WERI-Rb-1 (cell line): ENCODE measurements around the gene LITAF.

Experiments used
- DNase-seq: peaks from one replicate; pipeline ENCODE4 v3.0.0-alpha.2; 2020
- H3K27ac ChIP-seq: fragments of 250-450 bp; sonication (Bioruptor Pico); 2 replicates; pipeline ENCODE4 v1.5.1; 2020; ENCODE audit warnings: mild to moderate bottlenecking, moderate library complexity
- H3K27me3 ChIP-seq: fragments of 250-450 bp; sonication (Bioruptor Pico); 2 replicates; pipeline ENCODE4 v1.5.1; 2021; ENCODE audit warnings: mild to moderate bottlenecking, low read depth, moderate library complexity; ENCODE audit not compliant: insufficient read depth, severe bottlenecking
- H3K36me3 ChIP-seq: fragments of 250-450 bp; sonication (Bioruptor Pico); 2 replicates; pipeline ENCODE4 v1.5.1; 2020; ENCODE audit warnings: mild to moderate bottlenecking, moderate library complexity
- H3K4me3 ChIP-seq: 2 replicates; pipeline ENCODE4 v1.5.1; 2011; ENCODE audit warnings: low read depth, mild to moderate bottlenecking, control low read depth, low read length
- H3K9me3 ChIP-seq: fragments of 250-450 bp; sonication (Bioruptor Pico); 2 replicates; pipeline ENCODE4 v1.5.1; 2021; ENCODE audit warnings: mild to moderate bottlenecking, moderate library complexity; ENCODE audit not compliant: severe bottlenecking
- TF ChIP-seq, protein P1 (sequence below): IDR thresholded peaks from 2 replicates; pipeline ENCODE4 v1.5.1; 2011; ENCODE audit warnings: low read depth, mild to moderate bottlenecking, control low read depth, inconsistent platforms, low read length

LITAF gene

DNA sequence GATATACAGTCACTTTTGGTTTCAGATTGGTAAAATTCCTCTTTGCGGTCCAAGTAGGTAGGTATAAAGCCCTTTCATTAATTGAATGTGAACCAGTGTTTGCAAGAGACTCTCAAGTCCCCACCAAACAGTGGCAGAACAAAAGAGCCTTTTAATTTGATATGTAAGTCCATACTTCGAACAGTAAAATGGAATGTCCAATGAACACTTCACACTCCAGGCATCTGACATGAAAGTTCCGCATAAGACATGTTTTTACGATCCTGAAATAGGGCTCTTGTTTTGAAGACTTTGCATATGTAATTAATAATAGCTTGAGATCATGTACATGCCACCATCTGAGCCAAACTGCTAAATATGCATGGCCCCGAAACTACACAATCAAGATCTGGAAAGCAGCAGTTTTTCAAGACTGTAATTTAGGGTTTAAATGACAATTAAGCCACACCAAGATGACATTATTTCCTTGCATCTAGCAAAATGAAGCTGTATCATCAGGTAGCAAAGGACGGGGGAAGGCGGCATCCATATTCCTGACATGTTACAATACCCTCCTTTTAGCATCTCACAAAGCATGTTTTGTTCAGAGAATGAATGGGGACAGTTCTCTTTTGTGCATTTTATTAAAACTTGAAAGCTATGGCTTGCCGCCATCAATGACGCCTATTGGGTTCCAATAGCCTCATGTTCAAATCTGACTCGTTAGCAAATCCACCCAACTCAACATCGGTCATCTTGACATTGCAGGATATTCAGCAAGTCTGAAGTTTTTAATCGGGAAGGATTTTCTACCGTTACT is 39.4 kb downstream of the LITAF start:
- Histone ChIP-seq H3K27ac (no peak overlapping the region), H3K27me3 (no peaks in the 10 kb centered on the region), H3K9me3 (no peaks in the 10 kb centered on the region), H3K4me3 (no peak overlapping the region), H3K36me3 (peaks cover 20% of the 10 kb centered on the region)
- DNase-seq, result no peak
- TF ChIP-seq, protein P1, sequence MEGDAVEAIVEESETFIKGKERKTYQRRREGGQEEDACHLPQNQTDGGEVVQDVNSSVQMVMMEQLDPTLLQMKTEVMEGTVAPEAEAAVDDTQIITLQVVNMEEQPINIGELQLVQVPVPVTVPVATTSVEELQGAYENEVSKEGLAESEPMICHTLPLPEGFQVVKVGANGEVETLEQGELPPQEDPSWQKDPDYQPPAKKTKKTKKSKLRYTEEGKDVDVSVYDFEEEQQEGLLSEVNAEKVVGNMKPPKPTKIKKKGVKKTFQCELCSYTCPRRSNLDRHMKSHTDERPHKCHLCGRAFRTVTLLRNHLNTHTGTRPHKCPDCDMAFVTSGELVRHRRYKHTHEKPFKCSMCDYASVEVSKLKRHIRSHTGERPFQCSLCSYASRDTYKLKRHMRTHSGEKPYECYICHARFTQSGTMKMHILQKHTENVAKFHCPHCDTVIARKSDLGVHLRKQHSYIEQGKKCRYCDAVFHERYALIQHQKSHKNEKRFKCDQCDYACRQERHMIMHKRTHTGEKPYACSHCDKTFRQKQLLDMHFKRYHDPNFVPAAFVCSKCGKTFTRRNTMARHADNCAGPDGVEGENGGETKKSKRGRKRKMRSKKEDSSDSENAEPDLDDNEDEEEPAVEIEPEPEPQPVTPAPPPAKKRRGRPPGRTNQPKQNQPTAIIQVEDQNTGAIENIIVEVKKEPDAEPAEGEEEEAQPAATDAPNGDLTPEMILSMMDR, result no peak

DNA sequence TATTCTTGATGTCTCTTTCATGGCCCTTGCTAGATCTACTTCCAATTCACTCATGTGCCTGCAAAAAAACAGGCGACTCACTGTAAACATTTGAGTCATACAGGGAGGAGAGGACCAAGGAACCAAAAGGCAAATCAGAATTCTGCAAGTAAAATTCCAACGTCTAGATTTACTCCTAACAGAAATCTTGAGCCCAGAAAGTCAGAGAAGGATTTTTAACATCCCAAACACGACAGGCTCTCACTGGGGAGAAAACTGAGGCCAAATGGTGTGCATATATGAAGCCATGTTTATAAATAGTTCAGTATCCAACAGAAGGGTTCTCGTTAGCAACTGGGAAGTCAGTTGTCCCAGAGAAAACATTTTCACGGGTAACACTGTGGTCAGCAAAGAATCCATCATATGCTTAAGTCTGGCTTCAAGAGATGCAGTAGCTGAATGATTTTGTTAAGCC is 40.1 kb downstream of the LITAF start:
- no peak overlapping the region for H3K4me3 ChIP-seq
- no peak for DNase-seq
- H3K27me3 ChIP-seq, result no peaks in the 10 kb centered on the region
- peaks cover 20% of the 10 kb centered on the region for H3K36me3 ChIP-seq
- TF ChIP-seq, protein P1, result no peak
- H3K27ac ChIP-seq, result no peak overlapping the region
- no peaks in the 10 kb centered on the region for H3K9me3 ChIP-seq

DNA sequence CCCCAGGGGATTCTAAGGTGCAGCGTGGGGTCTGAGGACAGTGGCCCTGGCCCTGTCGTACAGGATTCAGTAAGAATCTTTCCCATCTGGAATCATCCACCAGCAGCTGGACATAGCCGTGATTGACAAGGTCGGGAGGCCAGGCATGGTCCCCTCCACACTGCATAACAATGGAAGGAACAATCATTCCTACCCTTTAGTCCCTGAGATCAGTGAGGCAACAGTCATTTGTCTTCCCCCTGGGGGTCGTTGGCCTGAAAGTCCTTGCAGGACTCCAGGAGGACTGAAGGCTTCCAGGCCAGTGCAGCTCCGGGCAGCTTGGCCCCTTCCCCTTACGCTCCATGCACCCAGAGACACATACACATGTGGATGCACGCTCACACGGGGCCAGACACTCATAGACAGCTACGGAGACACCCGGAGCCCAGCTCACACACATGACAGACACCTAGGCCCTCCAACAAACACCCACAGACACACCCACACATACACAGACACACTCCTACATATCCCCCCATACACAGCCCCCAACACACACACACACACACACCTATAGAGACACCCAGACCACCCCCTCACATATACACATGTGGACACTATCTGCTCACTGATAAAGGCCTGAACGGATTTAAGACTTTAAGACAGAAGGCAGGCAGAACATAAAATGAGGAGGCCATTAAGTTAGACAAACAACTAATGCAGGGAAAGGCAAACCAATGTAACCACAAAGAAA is 42.9 kb downstream of the LITAF start:
- TF ChIP-seq, protein P1, result no peak
- Histone ChIP-seq H3K27me3 (no peaks in the 10 kb centered on the region), H3K4me3 (no peak overlapping the region), H3K36me3 (peaks cover 4% of the 10 kb centered on the region), H3K9me3 (no peaks in the 10 kb centered on the region), H3K27ac (no peak overlapping the region)
- no peak for DNase-seq

DNA sequence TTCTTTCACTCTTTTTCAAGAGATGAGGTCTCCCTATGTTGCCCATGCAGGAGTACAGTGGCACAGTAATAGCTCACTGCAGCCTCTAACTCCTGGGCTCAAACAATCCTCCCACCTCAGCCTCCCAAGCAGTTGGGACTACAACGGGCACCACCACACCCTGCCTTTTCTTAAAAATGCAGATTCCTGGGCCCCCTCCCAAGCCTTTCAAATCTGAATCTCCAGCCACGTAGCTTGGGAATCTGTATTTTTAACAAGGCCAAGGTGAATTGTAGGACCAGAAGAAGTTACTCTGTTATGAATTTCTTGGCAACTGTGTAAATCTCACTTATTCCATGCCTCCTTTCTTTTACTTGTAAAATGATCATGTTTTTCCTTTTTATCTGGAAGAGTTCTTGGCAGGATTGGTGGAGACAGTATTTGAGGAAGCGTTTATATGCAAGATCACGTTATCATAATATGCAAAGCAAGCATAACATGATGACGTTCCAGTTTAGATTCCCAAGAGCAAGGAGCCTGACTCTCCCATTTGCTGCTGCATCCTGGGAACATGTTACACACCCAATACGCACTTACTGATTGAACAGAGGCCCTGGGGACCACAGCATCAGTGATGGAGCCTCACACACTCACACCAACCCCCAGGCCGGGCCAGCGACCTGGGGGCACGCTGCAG is 44.5 kb downstream of the LITAF start:
- TF ChIP-seq, protein P1, result no peak
- Histone ChIP-seq H3K4me3 (no peak overlapping the region), H3K36me3 (no peaks in the 10 kb centered on the region), H3K27ac (no peak overlapping the region), H3K27me3 (no peaks in the 10 kb centered on the region), H3K9me3 (no peaks in the 10 kb centered on the region)
- DNase-seq, result no peak

GRCh38 chr16:11539641-11540050 is 47.1 kb downstream of the LITAF start:
- Histone ChIP-seq H3K27ac (no peak overlapping the region), H3K27me3 (no peaks in the 10 kb centered on the region), H3K4me3 (no peak overlapping the region), H3K9me3 (no peaks in the 10 kb centered on the region), H3K36me3 (no peaks in the 10 kb centered on the region)
- TF ChIP-seq, protein P1, result no peak
- no peak for DNase-seq
